Esophagus squamous epithelium (tissue), 5 donors: ENCODE data around the gene APMAP. TPM values are rescaled to one million over a fixed set of nuclear protein-coding genes. Genes with fewer than 3 reads are reported as not detected.

Experiments
- DNase-seq: peaks from one replicate; lab custom pipeline; 2025; lab: John Stamatoyannopoulos, UW
- H3K27ac ChIP-seq, 4 donors: fragments of 200-600 bp; sonication (generic); one replicate each; pipeline ENCODE4 v1.5.1; 2016 to 2019; ENCODE audit warnings: mild to moderate bottlenecking in 1 of 4
- H3K27me3 ChIP-seq, 4 donors: fragments of 200-600 bp; sonication (generic); 1 replicate in 3 of 4; 2 replicates in 1 of 4; pipeline versions ENCODE4 v1.5.1 to v1.6.0; 2017 to 2021; ENCODE audit warnings: antibody characterized with exemption in 1 of 4
- H3K36me3 ChIP-seq, 3 donors: fragments of 200-600 bp; sonication (generic); one replicate each; pipeline ENCODE4 v1.5.1; 2016 to 2019
- H3K4me1 ChIP-seq, 3 donors: fragments of 200-600 bp; sonication (generic); one replicate each; pipeline ENCODE4 v1.5.1; 2017 to 2019
- H3K4me3 ChIP-seq, 4 donors: fragments of 200-600 bp; sonication (generic); 1 replicate in 3 of 4; 2 replicates in 1 of 4; pipeline ENCODE4 v1.5.1; 2016 to 2019; ENCODE audit warnings: mild to moderate bottlenecking in 2 of 4, moderate library complexity in 1 of 4
- H3K9me3 ChIP-seq, 3 donors: fragments of 200-600 bp; sonication (generic); one replicate each; pipeline ENCODE4 v1.5.1; 2016 to 2019
- POLR2A ChIP-seq, 4 donors: fragments of 450-650 bp; IDR thresholded peaks; one replicate each; pipeline ENCODE4 v1.6.1; 2017; ENCODE audit warnings: antibody characterized with exemption in 4 of 4, mild to moderate bottlenecking in 4 of 4, moderate library complexity in 3 of 4
- whole genome bisulfite sequencing, 2 donors: methylation state at CpG; one replicate each; pipeline ENCODE4 v1.1.5; 2018; 5-methylcytosine and 5-hydroxymethylcytosine counted together
- intact Hi-C: fragments of 100-400 bp; cut with DNase I; formaldehyde crosslinking; loops from one replicate; pipeline ENCODE4 v1.15.0; 2022
- total RNA-seq, 4 donors: library from RNA; depleted of rRNA; stranded (reverse); fragments of >200 nt; gene quantifications; one replicate each; pipeline ENCODE4 v1.1.0, GENCODE V29; 2016
- TF ChIP-seq, protein P1 (sequence below), 6 experiments: fragments of 450-650 bp in 4 of 6; fragments of 200-600 bp in 2 of 6; sonication (generic) in 2 of 6; IDR thresholded peaks; one replicate each; pipeline ENCODE4 v1.5.1; 2016 to 2019; ENCODE audit warnings: antibody characterized with exemption in 6 of 6, mild to moderate bottlenecking in 4 of 6, moderate library complexity in 4 of 6
- donor health status: DM: yes; HTN: yes; CAD: no.

The APMAP gene
- total RNA-seq, 4 donors from 2014 or later = 16.7 to 38.4 (median 25.6) TPM

DNA sequence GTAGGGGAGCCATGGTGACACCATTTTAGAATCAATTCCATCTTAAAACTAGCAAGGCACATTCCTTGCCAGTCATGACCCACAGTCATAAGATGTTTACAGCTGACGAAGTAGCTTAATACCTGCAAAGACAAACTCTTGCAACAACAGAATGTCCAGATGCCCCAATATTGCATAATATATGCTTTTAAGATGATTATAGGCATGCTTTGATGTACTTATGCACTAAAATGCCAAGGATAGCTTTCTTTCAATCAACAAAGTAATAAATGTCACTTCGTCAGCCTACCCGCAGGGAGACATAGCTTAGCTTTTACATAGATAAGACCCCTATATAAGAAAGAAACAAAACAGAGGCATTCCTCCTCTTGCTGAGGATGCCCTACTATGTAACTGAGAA, 38.7 kb upstream of the APMAP start:
- intact Hi-C loops = no loop called here
- peaks cover 0 to 17% (median 0%) of the 10 kb centered on the region in 3 donors for H3K36me3 ChIP-seq
- WGBS, 2 donors = 80 to 94% methylated on average over 3 of the region's 3 CpGs
- H3K4me3 ChIP-seq = no peak overlapping the region
- DNase-seq = no peak
- H3K9me3 ChIP-seq = no peaks in the 10 kb centered on the region
- no peak overlapping the region for H3K27ac ChIP-seq
- peaks cover 14 to 44% (median 27%) of the 10 kb centered on the region in 3 donors for H3K4me1 ChIP-seq
- no peaks in the 10 kb centered on the region for H3K27me3 ChIP-seq
- no peak for TF ChIP-seq POLR2A (IDR thresholded peaks at IDR 0.05)
- TF ChIP-seq, protein P1, sequence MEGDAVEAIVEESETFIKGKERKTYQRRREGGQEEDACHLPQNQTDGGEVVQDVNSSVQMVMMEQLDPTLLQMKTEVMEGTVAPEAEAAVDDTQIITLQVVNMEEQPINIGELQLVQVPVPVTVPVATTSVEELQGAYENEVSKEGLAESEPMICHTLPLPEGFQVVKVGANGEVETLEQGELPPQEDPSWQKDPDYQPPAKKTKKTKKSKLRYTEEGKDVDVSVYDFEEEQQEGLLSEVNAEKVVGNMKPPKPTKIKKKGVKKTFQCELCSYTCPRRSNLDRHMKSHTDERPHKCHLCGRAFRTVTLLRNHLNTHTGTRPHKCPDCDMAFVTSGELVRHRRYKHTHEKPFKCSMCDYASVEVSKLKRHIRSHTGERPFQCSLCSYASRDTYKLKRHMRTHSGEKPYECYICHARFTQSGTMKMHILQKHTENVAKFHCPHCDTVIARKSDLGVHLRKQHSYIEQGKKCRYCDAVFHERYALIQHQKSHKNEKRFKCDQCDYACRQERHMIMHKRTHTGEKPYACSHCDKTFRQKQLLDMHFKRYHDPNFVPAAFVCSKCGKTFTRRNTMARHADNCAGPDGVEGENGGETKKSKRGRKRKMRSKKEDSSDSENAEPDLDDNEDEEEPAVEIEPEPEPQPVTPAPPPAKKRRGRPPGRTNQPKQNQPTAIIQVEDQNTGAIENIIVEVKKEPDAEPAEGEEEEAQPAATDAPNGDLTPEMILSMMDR (IDR thresholded peaks at IDR 0.05) = no peak

DNA sequence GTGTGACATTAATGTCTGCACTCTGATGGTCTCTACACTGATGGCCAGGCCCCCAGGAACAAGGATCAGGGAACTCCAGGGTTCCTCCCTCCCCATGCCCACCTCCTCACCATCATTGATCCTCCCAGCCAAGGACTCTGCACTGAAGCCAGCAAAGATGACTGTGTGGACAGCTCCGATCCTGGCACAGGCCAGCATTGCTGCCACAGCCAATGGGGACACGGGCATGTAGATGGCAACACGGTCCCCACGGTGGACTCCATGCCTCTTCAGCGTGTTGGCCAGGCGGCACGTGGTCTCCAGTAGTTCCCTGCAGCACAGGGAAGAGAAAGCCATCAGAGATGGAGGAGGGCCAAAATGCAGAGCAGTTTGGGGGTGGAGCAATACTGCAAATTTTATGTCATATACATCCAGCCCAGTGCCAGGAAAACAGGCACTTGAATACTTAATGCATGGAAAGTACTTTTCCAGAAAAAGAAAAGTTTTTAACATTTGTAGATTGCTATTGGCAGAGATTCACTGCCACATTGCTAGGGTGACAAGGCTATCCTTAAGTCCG, 38.2 kb upstream of the APMAP start:
- WGBS, 2 donors = 100% methylated on average over 1 to 6 of the region's 8 CpGs
- intact Hi-C loops = no loop called here

DNA sequence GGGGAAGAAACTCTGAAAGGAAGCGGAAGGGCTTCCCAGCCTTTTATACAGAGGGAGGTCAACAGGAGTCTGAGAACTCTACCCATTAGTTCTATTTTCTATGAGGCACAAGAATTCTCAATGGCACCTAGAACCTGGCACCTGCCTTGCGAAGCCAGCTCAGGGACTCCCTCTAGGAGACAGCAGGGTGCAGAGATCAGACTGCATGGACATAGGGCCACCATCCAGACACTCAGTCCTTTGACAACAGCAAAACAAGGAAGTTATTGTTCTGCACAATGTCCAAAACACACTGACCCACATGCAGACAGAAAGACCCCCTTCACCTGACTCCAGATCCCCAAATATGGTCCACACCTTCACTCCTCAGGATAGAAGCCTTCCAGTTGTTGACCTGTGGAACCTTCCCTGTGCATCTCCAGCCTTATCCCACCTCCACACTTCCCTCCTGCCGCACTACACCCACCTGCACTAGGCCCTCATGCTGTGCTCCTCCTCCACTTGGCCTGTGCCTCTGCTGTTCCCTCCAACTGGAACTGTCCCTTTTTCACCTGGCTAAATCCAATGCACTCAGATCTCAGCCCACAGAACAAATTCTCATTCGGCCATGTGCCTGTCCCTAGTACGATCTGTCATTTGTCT, 37.6 kb upstream of the APMAP start:
- H3K4me3 ChIP-seq = no peak overlapping the region
- DNase-seq = no peak
- H3K27ac ChIP-seq = no peak overlapping the region
- H3K4me1 ChIP-seq = peaks cover 14 to 35% (median 19%) of the 10 kb centered on the region in 3 donors
- intact Hi-C loops = no loop called here
- no peaks in the 10 kb centered on the region for H3K9me3 ChIP-seq
- peaks cover 0 to 17% (median 0%) of the 10 kb centered on the region in 3 donors for H3K36me3 ChIP-seq
- WGBS, 2 donors = 94 to 96% methylated on average over 5 of the region's 5 CpGs
- TF ChIP-seq, protein P1 (IDR thresholded peaks at IDR 0.05) = no peak
- TF ChIP-seq POLR2A (IDR thresholded peaks at IDR 0.05) = no peak
- no peaks in the 10 kb centered on the region for H3K27me3 ChIP-seq

More for the DNA sequence above, 38.2 kb upstream of the APMAP start:
- no peaks in the 10 kb centered on the region for H3K9me3 ChIP-seq
- H3K36me3 ChIP-seq = peaks cover 0 to 17% (median 0%) of the 10 kb centered on the region in 3 donors
- no peaks in the 10 kb centered on the region for H3K27me3 ChIP-seq
- no peak for DNase-seq
- no peak overlapping the region for H3K4me3 ChIP-seq
- H3K27ac ChIP-seq = no peak overlapping the region
- peaks cover 14 to 41% (median 22%) of the 10 kb centered on the region in 3 donors for H3K4me1 ChIP-seq
- no peak for TF ChIP-seq POLR2A (IDR thresholded peaks at IDR 0.05)
- TF ChIP-seq, protein P1 (IDR thresholded peaks at IDR 0.05) = no peak

DNA sequence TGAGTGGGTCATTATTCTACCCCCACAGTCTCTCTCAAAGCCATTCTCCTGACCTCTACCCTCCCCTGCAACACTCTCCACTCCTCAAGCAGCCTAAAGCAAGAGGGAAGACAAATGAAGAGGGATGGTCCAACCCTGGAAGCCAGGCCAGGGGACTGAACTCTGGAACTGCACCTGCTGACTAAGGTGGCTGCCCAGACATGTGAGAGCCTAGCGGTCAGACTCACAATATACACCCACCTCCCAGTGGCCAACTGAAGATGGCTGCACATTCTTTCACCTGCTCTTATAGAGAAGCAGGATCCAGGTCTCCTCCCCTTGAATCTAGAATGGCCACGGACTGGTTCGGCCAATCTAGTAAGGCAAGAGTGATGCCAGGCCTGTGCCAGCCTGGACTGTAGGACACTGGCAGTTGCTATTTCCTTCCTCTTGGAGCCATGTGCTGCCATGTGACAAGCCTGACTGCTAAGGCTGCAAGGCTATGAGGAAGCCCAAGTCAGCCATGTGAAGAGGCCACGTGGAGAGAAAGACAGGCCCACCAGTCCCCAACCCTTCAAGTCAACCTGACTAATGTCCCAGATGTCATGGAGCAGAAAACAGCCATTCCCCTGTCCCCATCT, 33.5 kb upstream of the APMAP start:
- Histone ChIP-seq H3K27ac (no peak overlapping the region), H3K27me3 (no peaks in the 10 kb centered on the region), H3K36me3 (peaks cover 0 to 21% (median 0%) of the 10 kb centered on the region in 3 donors), H3K4me3 (no peak overlapping the region), H3K4me1 (peaks cover 12 to 37% (median 19%) of the 10 kb centered on the region in 3 donors), H3K9me3 (no peaks in the 10 kb centered on the region)
- TF ChIP-seq, protein P1 (IDR thresholded peaks at IDR 0.05) = no peak
- TF ChIP-seq POLR2A (IDR thresholded peaks at IDR 0.05) = no peak
- 78 to 87% methylated on average over 1 to 2 of the region's 4 CpGs for WGBS, 2 donors
- intact Hi-C loops = no loop called here
- no peak for DNase-seq
